ENCODE measurements around the gene DAPL1.

DAPL1 gene

GRCh38 chr2:158796652-158797051, 1.5 kb downstream of the DAPL1 start:
- no peak overlapping the region for H3K4me3 ChIP-seq (ENCODE audit: low read depth, low read length)
- ChIA-PET CTCF (no interaction called here), POLR2A (no interaction called here)
- TF ChIP-seq, protein P1, sequence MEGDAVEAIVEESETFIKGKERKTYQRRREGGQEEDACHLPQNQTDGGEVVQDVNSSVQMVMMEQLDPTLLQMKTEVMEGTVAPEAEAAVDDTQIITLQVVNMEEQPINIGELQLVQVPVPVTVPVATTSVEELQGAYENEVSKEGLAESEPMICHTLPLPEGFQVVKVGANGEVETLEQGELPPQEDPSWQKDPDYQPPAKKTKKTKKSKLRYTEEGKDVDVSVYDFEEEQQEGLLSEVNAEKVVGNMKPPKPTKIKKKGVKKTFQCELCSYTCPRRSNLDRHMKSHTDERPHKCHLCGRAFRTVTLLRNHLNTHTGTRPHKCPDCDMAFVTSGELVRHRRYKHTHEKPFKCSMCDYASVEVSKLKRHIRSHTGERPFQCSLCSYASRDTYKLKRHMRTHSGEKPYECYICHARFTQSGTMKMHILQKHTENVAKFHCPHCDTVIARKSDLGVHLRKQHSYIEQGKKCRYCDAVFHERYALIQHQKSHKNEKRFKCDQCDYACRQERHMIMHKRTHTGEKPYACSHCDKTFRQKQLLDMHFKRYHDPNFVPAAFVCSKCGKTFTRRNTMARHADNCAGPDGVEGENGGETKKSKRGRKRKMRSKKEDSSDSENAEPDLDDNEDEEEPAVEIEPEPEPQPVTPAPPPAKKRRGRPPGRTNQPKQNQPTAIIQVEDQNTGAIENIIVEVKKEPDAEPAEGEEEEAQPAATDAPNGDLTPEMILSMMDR (IDR thresholded peaks at IDR 0.05; ENCODE audit: insufficient read depth, low read length, missing control alignments), result no peak
- no peak for DNase-seq (ENCODE audit: low read depth, low spot score)

DNA sequence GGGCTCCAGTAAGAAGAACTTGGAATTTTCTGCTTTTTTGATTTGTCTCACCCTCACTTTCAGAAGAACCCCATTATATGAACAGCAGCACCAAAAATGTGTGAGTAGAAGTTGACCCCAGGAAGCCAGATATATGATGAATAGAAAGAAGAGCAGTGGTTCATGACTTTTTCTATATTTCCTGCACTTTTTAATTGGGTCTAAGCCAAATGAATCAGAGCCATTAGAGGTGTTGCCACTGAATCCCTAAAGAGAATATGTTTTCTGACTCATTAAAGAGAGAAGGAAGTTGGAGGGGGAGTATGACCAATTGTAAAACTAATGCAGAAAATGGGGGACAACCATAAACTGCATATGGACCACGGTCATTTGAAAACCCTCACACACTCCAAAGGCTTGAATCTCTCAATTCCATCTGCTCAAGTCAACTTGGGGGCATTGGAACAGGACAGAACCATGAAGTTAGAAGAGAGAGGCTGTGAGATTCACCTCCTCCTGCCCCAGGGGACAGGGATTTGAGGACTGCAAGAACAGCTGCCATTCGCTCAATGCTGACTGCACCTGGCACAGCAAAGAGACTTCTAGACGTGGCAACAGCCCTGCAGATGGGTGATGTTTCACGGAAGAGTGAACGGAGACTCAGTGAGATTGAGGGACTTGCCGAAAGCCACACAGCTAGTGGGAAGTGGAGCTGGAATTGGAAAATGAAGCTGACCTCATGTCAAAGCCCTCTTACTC, 3.0 kb downstream of the DAPL1 start:
- ChIA-PET POLR2A (no interaction called here), CTCF (no interaction called here)
- TF ChIP-seq, protein P1 (IDR thresholded peaks at IDR 0.05; ENCODE audit: insufficient read depth, low read length, missing control alignments), result no peak
- no peak for DNase-seq (ENCODE audit: low read depth, low spot score)
- no peak overlapping the region for H3K4me3 ChIP-seq (ENCODE audit: low read depth, low read length)

- TF ChIP-seq, protein P1 (IDR thresholded peaks at IDR 0.05; ENCODE audit: insufficient read depth, low read length, missing control alignments), result no peak
- CTCF ChIA-PET, result no interaction called here
- H3K4me3 ChIP-seq (ENCODE audit: low read depth, low read length), result no peak overlapping the region
- POLR2A ChIA-PET, result no interaction called here
- no peak for DNase-seq (ENCODE audit: low read depth, low spot score)
Measured at GRCh38 chr2:158799181-158799580, 4.1 kb downstream of the DAPL1 start.

DNA sequence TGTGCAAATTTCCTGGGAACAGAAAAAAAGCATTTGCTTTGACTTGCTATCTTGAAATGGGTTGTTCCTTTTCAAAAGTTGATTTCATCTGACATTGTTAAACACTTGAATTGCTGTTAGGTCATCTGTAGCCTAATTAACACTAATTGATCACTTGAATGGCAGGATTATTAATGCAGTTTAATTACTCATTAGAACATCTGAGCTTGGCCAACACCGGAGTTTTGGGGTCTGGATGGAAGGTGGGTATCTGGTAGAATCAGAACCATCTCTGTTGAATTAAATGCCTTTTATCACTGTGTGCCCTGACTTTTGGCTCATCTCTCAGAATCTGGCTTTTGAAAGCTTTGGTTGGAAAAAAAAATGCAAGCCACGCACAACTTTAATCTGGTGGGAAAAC, 8.4 kb downstream of the DAPL1 start:
- no peak for DNase-seq (ENCODE audit: low read depth, low spot score)
- CTCF ChIA-PET, result interaction anchor here (0.9 kb wide), 1 partner anchor 769 kb away, joined by 3 read pairs; no protein-coding TSS in a partner anchor
- no peak overlapping the region for H3K4me3 ChIP-seq (ENCODE audit: low read depth, low read length)
- POLR2A ChIA-PET, result no interaction called here
- TF ChIP-seq, protein P1 (IDR thresholded peaks at IDR 0.05; ENCODE audit: insufficient read depth, low read length, missing control alignments), result no peak

DNA sequence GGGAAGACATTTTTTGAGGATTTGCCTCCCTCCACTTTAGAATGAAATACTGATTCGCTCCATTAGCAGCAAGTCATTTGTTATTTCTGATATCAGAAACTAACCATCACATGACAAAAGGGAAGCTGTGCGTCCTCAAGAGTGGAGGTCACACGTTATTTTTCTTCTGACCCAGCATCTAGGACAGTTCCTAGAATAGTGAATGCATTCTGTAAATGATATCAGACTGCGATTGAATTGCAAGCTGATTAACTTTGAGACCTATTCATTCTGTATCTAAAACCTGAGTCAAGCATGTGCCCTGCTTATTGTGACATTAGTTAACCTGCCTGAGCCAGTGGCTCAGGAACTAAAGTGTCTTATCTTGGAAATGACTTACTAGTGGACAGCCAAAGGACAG, 10.1 kb downstream of the DAPL1 start:
- DNase-seq (ENCODE audit: low read depth, low spot score), result no peak
- ChIA-PET POLR2A (no interaction called here), CTCF (no interaction called here)
- TF ChIP-seq, protein P1 (IDR thresholded peaks at IDR 0.05; ENCODE audit: insufficient read depth, low read length, missing control alignments), result no peak
- H3K4me3 ChIP-seq (ENCODE audit: low read depth, low read length), result no peak overlapping the region

- TF ChIP-seq, protein P1 (IDR thresholded peaks at IDR 0.05; ENCODE audit: insufficient read depth, low read length, missing control alignments), result no peak
- DNase-seq (ENCODE audit: low read depth, low spot score), result no peak
- H3K4me3 ChIP-seq (ENCODE audit: low read depth, low read length), result no peak overlapping the region
- CTCF ChIA-PET, result no interaction called here
- POLR2A ChIA-PET, result no interaction called here
Measured at GRCh38 chr2:158805936-158806335, 10.8 kb downstream of the DAPL1 start.
